Colon (tissue), 2 donors: ENCODE data around the gene B3GALNT2.

Experiments
- FAIRE-seq: peaks from 2 replicates; lab custom pipeline; 2012; peaks lifted over from hg19 to GRCh38; lab: Jason Lieb, UNC
- donor health status: control.
- donor health status: control.

Gene B3GALNT2

GRCh38 chr1:235409042-235409820 is 95.0 kb downstream of the B3GALNT2 start:
- FAIRE-seq = no peak

GRCh38 chr1:235408503-235408960 is 95.7 kb downstream of the B3GALNT2 start:
- no peak for FAIRE-seq

GRCh38 chr1:235407419-235407818 is 96.8 kb downstream of the B3GALNT2 start:
- no peak for FAIRE-seq

- FAIRE-seq = no peak
Measured at GRCh38 chr1:235404190-235404589, 100.1 kb downstream of the B3GALNT2 start.

GRCh38 chr1:235403593-235403992 is 100.7 kb downstream of the B3GALNT2 start:
- FAIRE-seq = no peak

GRCh38 chr1:235402457-235403200 is 101.6 kb downstream of the B3GALNT2 start:
- FAIRE-seq = no peak

GRCh38 chr1:235401251-235401650 is 103.0 kb downstream of the B3GALNT2 start:
- no peak for FAIRE-seq
